NCI-H69 (cell line): ENCODE data around the gene TMEM271.
"Not testable (repeated sequence)": the region's sequence is repeated elsewhere in the genome, so short reads cannot be mapped to it uniquely, and the experiment has no call there.

Experiments
- DNase-seq: peaks from one replicate; lab custom pipeline; 2025; lab: John Stamatoyannopoulos, UW

The TMEM271 gene

DNA sequence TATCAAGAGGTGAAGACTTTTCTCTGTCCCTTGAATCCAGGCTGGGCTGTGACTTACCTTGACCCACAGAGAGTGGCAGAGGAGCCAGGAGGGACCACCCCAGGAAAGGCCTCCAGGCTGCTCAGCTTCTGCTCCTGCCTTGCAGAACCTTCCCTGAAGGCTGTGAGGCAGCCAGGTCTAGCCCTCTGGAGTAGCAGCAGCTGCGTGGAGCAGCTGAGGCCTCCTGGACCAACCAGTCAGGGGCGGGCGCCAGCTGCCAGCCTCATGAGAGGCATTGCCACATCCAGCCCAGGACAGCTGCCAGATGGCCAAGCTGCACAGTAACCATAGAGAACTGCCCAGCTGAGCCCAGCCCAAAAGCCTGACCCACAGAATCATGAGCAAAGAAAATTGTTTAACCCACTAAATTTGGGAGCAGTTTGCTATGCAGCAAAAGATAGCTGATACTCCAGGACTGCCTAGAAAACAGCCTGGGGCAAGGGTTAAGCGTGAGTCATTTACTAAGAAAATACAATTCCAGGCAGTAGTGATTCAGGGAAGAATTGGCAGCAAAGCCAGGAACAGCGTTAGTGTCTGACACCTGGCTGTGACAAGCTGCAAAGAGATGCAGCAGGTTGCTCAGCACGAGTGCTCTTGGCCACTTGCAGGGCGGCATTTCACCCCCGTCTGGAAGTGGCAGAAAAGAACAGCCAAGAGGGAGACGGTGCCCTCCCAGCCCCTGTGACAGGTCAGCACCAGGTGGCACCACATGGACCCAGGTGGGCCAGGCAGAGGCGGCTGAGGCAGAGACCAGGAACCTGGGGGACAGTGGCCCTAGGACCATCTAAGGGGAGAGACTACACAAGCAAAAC is 34.5 kb upstream of the TMEM271 start:
- peak; percentile 80 for DNase-seq

DNA sequence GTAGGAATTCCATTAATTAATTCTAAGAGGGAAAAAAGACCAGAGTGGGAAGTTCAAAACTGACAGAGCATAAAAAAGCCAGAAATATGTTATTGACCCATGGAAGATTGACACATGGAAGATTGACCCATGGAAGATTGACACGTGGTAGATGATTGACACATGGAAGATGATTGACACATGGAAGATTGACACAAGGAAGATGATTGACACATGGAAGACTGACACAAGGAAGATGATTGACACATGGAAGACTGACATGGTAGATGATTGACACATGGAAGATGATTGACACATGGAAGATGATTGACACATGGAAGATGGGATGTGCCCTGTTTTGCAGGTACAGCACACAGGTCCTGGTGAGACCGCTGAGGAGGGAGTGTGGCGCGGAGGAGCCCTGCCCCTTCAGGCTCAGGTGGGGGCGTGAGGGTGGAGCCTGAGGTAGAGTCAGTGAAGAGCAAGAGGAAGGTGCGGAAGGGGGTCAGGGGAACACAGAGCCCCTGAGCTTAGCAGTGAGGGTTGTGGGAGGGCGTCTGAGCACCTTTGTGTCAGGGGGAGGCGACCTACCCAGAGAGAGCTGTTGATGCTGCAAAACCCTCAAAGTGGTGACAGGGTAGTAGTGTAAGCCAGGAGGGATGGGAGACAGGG is 33.4 kb upstream of the TMEM271 start:
- no peak for DNase-seq

DNA sequence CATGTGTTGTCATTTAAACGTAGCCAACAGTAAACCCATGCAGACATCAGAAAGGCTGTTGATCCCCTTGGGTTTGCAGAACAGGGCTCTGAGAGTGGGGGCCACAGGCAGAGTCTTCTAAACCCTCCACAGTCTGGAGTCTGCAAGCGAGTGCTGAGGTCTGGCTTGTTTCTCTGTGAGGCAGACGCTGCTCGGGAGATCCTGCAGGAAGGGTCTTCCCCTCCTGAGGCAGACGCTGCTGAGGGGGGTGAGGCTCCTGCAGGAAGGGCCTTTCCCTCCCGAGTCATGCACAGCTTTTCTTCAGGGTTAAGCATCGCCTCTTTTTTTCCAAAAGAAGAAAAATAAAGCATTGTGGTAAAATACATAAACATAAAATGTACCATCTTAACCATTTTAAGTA is 32.1 kb upstream of the TMEM271 start:
- DNase-seq, result no peak

DNA sequence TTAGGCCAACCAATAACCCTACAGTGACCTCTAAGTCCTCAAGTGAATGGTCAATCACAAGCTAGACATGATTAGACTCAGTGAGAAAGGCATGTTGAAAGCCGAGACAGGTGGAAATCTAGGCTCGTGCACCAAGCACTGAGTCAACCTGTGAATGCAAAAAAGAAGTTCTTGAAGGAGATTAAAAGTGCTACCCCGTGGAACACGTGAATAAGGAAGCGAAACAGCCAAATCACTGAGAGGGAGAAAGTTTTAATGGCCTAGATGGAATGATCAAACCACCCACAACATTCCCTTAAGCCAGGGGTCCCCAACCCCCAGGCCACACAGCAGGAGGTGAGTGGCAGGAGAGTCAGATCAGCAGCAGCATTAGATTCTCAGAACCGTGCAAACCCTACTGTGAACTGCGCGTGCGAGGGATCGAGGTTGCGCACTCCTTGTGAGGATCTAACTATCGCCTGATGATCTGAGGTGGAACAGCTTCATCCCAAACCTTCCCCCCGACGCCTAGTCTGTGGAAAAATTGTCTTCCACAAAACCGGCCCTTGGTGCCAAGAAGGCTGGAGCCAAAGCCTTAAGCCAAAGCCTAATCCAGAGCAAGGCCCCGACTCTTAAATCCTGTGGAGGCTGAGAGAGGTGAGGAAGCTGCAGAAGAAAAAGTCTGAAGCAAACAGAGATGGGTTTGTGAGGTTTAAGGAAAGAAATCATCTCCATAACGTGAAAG is 29.8 kb upstream of the TMEM271 start:
- DNase-seq, result no peak

DNA sequence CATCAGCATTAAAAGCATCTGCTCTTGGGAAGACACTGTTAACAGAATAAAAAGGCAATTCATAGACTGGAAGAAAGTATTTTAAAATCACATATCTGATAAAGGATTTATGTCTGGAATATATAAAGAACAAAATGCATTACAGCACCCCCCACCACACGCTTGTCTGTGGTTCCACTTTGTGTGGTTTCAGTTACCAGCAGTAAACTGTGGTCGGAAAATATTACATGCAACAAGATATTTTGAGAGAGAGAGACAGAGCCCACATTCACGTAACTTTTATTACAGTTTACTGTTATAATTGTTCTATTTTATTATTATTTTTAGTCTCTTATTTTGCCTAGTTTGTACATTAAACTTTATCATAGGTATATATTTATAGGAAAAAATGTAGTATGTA is 28.0 kb upstream of the TMEM271 start:
- DNase-seq, result no peak

DNA sequence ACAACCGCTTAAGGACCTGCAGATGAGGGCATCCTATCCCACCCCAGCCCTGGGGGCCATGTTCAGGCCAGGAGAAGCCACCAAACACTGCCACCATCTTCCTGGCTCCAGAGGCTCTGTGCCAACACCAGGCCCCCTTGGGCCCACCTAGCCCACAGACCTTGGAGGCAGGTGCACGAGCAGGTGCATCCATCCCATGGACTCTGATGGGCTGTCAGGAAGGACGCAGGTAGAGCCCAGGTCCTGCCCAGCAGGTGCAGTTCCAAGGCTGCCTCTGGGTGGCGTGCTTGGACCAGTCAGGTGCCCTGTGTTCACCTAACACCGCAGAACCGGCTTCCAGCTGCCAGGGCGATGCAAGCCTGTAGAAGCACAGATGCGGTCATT is 26.5 kb upstream of the TMEM271 start:
- DNase-seq, result peak; percentile 66

DNA sequence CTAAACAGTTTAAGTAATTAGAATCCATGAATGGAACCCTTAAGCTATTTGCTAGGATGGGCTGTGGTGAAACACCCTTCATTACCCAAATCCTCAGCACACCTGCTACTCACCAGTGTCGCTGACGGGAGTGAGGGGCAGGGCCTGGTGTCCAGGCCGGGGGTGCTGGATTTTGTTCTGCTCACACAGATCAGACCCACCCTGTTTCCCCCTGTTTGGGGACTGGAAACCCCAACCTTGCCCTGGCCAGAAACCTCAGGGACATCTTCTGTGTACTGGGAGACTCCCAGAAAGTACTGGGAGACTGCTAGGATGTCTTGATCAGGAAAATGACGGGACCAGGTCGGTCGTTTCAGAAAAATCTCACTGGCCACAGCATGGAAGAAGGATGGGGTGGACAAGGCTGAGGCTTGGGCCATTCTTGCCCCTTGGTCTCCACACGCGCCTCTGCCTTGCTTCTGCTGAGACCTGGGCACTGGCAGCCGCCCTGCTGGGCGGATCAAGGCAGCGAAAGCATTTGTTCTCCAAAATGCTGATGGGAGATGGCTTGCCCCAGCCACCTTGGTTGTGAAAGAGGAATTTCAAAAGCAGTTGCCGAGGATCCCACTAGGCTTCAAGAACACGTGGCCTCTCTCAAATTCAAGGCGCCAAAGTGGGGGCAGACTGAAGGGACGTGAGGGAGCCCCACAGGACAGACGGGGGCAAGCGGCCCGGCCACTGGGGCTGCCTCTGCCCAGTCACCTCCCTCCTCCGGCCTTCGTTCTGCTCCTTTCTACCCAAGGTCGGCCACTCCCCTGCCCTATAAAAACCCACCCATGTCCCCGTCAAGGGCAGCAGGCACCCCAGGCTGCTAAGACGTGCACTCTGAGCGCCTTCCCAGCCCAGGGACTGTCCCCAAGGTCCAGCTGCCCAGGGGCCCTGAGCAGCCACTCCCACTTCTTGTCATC is 25.8 kb upstream of the TMEM271 start:
- DNase-seq, result no peak

DNA sequence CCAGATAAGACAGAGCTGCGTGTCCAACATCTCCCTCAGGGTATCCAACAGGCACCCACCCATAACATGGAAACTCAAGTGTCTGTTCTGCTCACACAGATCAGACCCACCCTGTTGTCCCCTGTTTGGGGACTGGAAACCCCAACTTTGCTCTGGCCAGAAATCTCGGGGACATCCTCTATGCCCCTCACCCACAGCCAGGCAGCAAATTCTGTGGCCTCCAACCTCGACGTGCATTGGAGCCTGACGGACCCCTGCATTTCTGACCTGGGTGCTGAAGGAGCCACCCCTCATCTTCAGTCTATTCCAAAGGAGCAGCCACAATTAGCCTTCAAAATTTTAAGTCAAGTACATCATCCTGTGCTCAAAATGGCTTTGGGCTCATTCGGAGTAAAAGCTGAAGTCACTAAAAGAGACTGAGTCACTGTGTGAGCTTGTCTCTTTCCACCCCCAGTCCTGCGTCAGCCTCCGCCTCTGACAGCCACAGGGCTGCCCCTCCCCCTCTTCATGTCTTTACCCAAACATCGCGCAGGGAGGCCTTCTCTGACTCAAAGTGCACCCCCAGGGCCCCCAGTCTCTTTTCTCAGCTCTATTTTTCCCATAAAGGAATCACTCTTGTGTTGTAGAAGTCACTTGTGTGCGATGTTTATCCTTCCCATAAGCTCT is 24.9 kb upstream of the TMEM271 start:
- DNase-seq, result no peak

DNA sequence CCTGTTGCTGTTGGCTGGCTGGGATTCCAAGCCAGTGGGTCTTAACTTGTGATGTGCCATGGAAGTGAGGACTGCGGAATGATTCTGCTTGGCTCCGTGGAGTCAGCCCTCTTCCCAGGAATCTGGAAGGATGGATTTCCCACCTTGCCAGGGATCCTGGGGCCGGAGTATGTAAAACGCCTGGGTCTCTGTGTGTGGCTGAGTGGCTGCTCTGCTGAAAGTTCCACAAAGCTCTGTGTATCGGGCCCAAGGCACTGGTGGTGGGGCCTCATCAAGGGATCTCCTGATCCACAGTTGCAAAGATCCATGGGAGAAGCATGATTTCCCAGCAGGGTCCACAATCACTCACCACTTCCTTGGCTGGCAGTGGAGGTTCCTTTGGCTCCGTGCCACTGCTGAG is 24.1 kb upstream of the TMEM271 start:
- no peak for DNase-seq

DNA sequence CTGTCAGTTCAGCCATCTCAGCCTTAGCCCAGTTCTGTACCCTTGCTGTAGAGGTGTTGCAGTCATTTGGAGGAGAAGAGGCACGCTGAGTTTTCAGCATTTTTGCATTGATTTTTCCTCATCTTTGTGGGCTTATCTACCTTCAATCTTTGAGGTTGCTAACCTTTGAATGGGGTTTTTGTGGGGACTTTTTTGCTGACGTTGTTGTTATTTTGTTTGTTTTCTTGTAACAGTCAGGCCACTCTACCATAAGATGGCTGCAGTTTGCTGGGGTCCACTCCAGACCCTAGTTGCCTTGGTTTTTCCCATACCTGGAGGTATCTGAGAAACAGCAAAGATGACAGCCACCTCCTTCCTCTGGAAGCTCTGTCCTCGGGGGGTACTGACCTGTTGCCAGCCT is 22.8 kb upstream of the TMEM271 start:
- DNase-seq, result no peak

DNA sequence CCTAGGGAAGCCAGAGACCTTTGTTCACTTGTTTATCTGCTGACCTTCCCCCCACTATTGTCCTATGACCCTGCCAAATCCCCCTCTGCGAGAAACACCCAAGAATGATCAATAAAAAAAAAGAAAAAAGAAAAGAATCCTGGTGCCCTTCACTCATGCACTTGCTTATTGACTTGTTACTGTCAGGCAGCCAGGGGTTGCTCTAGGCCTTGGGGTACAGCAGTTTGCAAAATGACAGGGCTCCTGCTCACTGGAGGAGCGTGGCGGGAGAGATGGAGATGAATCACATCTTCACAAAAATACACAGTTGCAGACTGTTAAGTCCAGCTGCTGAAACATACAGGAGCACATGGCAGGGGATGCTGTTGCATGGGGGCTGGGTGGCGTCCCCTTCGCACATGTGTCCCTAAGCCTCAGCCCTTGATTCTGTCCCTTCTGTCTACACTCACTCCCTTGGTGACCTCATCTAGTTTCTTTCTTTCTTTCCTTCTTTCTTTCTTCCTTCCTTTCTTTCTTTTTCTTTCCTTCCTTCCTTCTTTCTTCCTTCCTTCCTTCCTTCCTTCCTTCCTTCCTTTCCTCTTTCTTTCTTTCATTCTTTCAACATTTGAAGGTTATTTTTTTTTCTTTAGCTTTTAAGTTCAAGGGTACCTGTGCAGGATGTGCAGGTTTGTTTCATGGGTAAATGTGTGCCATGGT is 16.9 kb upstream of the TMEM271 start:
- DNase-seq, result no peak

DNA sequence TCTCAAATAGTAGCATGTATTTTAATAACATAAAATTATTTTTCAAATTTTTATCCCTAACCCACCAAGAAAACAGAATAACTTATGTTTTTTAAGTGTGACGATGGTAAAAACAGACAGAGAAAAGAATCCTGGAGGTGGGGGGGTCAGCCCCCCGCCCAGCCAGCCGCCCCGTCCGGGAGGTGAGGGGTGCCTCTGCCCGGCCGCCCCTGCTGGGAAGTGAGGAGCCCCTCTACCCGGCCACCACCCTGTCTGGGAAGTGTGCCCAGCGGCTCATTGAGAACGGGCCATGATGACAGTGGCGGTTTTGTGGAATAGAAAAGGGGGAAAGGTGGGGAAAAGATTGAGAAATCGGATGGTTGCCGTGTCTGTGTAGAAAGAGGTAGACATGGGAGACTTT is 16.1 kb upstream of the TMEM271 start:
- DNase-seq, result not testable (repeated sequence)

DNA sequence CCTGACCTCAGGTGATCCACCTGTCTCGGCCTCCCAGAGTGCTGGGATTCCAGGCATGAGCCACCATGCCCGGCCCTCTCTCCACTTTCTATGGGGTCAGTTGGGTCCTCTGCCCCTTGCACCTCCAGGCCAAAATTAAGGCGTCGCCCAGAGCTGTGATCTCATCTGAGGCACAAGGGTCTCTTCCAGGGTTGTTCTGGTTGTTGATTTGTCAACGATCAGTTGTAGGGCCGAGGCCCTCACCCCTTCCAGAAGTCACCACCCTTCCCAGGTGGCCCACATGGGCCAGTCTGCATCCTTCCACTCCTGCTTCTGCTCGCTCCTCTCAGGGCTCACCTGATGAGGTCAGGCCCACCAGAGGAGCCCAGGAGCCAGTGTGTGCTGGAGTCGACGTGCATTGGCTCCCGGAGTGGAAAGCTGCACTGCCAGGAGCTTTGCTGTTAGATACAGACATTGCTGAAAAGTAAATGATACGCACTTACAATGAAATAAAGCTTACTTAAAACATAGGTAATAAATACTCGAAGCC is 14.3 kb upstream of the TMEM271 start:
- no peak for DNase-seq

DNA sequence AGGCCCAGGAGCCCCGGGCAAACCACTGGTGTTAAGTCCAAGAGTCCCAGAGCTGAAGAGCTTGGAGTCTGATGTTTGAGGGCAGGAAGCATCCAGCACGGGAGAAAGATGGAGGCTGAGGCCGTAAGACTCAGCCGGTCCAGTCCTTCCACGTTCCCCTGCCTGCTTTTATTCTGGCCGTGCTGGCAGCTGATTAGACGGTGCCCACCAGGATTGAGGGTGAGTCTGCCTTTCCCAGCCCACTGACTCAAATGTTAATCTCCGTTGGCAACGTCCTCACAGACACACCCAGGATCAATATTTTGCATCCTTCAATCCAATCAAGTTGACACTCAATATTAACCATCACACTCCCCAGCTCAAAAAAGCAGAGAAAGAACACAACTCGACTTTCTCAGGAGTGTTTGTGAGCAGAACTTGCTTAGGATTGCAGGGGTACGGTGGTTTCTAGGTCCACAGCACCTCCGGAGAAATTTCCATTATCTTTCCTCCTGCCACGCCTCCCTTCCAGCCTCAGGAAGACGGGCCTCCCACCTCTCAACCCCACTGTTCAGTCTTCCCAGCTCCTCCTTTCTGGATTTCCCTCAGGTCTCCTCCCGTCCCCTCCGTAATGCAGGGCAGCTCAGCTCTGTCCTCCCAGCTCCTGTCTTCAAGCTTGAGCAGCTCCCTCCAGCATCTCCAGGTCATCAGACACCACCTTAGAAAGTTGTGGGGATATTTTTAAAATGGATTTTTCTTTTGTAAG is 13.3 kb upstream of the TMEM271 start:
- DNase-seq, result no peak

DNA sequence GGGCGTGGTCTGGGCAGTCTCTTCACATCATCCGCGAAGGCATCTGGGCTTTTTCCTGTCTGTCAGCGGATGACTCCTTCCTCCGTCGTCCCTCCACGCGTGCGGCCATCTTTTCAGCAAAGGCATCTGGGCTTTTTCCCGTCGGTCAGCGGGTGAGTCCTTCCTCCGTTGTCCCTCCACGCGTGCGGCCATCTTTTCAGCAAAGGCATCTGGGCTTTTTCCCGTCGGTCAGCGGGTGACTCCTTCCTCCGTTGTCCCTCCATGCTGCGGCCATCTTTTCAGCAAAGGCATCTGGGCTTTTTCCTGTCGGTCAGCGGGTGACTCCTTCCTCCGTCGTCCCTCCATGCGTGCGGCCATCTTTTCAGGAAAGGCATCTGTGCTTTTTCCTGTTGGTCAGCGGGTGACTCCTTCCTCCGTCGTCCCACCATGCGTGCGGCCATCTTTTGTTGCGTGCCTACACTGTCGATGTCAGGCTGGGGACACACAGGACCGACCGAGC is 12.3 kb upstream of the TMEM271 start:
- DNase-seq, result no peak

DNA sequence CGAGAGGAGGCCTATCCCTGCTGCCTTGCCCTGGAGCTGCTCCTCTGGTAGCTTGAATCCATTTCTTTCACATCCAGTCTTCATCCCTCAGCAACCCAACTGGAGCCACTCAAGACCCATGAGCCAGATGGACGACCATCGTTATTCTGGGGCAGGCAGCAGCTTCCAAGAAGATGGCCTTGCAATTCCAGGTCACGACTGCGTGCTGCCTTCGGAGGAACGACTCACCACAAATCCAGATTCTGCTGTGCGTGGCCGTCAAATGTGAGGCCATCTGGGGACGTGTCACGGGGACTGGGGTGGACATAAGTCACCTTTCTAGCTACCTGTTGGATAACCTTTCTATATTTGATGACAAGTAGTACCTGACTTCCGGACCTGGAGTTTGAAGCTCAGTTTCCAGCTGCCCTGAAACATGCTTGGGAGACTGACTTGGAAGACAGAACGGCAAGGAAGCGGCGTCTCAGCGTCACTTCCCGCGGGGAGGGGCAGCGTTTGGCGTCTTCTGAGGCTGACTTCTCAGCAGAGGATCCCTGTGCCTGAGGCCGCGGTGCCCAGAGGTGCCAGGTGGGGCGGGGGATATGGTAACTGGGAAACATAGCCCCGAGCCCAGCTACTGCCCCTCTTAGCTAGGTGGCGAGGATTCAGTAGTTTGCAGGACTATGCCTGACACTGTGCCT is 11.7 kb upstream of the TMEM271 start:
- DNase-seq, result no peak

DNA sequence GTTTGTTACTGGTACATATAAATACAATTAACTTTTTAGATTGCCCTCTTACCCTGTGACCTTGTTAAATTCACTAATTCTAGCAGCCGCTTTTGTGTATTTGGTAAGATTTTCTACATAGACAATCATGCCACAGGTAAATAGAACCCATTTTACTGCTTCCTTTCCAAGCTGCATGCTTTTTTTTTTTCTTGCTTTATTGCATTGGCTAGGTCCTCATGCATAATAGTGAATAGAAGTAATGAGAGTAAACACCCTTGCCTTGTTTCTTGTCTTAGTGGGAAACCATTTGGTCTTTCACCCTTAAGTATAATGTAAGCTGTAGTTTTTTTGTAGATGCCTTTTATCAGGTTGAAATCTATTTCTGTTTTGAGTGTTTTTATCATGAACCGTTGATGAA is 7.7 kb upstream of the TMEM271 start:
- DNase-seq, result no peak

DNA sequence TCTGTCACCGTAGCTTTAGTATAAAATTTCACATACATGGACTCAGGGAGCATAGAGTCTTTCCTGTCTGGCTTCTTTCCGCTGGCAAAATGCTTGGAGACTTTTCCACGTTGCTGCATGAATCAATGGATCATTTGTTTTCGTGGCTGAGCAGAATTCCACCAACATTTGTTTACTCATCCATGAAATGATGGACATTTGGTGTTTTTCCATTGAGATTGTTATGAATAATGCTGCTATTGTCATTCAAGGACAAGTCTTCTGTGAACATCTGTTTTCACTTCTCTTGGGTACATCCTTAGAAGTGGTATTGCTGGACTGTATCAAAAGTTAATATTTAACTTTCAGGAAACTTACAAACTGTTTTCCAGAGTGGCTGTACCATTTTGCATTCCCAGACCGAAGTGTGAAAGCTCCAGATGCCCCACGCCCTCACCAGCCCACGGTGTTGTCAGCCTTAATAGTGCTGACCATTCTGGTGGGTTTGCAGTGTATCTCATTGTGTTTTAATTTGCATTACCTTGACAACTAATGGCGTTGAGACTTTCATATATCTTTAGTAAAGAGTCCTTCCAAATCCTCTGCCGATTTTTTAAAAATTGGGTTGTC is 5.8 kb upstream of the TMEM271 start:
- no peak for DNase-seq

DNA sequence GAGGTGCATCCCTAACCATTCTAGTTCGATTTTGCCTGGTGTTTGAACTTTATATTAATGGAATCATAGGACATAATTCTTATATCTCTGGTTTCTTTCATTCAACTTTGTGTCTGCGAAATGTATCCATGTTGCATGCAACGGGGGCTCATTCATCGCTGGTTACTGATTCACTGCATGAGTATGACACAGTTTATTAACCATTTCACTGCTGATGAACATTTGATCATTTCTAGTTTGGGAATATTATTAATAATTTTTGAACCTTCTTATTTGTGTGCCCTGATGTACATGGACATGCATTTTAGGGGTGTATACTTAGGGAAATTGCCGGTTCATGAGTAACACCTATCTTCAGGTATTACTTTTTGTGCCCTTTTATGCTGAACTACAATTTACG is 5.1 kb upstream of the TMEM271 start:
- DNase-seq, result no peak
